Measurements from ENCODE around the gene GSTA4.

DNA sequence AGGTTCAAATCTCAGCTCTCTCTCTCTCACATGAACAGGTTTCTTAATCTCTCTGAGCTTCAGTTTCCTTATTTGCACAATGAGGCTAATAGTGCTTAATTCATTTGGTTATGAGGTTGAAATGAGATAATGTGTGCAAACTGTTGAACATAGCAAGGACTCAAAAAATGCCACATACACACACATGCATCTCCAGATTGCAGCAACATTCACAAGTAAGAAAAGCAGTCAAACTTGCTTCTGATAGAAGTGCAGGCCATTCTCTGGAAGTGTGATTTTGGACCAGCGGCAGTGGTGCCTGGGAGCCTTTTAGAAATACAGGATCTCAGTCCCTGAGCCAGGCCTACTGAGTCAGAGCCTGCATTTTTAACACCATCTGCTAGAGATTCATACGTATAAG, 25.7 kb downstream of the GSTA4 start:
- TF ChIP-seq, protein P1, sequence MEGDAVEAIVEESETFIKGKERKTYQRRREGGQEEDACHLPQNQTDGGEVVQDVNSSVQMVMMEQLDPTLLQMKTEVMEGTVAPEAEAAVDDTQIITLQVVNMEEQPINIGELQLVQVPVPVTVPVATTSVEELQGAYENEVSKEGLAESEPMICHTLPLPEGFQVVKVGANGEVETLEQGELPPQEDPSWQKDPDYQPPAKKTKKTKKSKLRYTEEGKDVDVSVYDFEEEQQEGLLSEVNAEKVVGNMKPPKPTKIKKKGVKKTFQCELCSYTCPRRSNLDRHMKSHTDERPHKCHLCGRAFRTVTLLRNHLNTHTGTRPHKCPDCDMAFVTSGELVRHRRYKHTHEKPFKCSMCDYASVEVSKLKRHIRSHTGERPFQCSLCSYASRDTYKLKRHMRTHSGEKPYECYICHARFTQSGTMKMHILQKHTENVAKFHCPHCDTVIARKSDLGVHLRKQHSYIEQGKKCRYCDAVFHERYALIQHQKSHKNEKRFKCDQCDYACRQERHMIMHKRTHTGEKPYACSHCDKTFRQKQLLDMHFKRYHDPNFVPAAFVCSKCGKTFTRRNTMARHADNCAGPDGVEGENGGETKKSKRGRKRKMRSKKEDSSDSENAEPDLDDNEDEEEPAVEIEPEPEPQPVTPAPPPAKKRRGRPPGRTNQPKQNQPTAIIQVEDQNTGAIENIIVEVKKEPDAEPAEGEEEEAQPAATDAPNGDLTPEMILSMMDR (IDR thresholded peaks at IDR 0.05; ENCODE audit: control extremely low read depth in 1 of 3, insufficient read depth in 1 of 3, low read depth in 1 of 3, low read length in 3 of 3) = no peak
- TF ChIP-seq, protein P2, sequence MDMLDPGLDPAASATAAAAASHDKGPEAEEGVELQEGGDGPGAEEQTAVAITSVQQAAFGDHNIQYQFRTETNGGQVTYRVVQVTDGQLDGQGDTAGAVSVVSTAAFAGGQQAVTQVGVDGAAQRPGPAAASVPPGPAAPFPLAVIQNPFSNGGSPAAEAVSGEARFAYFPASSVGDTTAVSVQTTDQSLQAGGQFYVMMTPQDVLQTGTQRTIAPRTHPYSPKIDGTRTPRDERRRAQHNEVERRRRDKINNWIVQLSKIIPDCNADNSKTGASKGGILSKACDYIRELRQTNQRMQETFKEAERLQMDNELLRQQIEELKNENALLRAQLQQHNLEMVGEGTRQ (IDR thresholded peaks at IDR 0.05; ENCODE audit: low read length) = no peak
- no peak for TF ChIP-seq RBBP5 (IDR thresholded peaks at IDR 0.05; ENCODE audit: borderline replicate concordance, low read depth, low read length)
- TF ChIP-seq RAD21 (IDR thresholded peaks at IDR 0.05 in 1 of 2, conservative IDR thresholded peaks at IDR 0.05 in 1 of 2; ENCODE audit: low read depth in 2 of 2, low read length in 2 of 2) = no peak
- TF ChIP-seq HDAC2 (IDR thresholded peaks at IDR 0.05; ENCODE audit: borderline replicate concordance in 1 of 2, low read depth in 2 of 2, low read length in 2 of 2) = no peak
- TF ChIP-seq NRF1 (IDR thresholded peaks at IDR 0.05; ENCODE audit: low read depth, low read length) = no peak

Data from H1 (cell line).